ENCODE measurements around the gene COL15A1.
"Not testable (repeated sequence)": the region's sequence is repeated elsewhere in the genome, so short reads cannot be mapped to it uniquely, and the experiment has no call there.

The COL15A1 gene

GRCh38 chr9:98900244-98900643, 43.5 kb upstream of the COL15A1 start:
- no peak for TF ChIP-seq CTCF (IDR thresholded peaks at IDR 0.05; ENCODE audit: low read depth, low read length, missing control alignments)
- DNase-seq (ENCODE audit: low read depth), result no peak
- H3K4me3 ChIP-seq (ENCODE audit: low read depth, low read length), result no peak overlapping the region
- in situ Hi-C loops (cut with HindIII; ENCODE audit: low sequenced_read_pairs), result no loop called here

GRCh38 chr9:98900725-98901124, 43.0 kb upstream of the COL15A1 start:
- no peak for TF ChIP-seq CTCF (IDR thresholded peaks at IDR 0.05; ENCODE audit: low read depth, low read length, missing control alignments)
- DNase-seq (ENCODE audit: low read depth), result no peak
- no peak overlapping the region for H3K4me3 ChIP-seq (ENCODE audit: low read depth, low read length)
- in situ Hi-C loops (cut with HindIII; ENCODE audit: low sequenced_read_pairs), result no loop called here

- H3K4me3 ChIP-seq (ENCODE audit: low read depth, low read length); DNase-seq (ENCODE audit: low read depth); in situ Hi-C loops (cut with HindIII; ENCODE audit: low sequenced_read_pairs): not testable (repeated sequence)
Measured at GRCh38 chr9:98901843-98902242, 41.9 kb upstream of the COL15A1 start.

- in situ Hi-C loops (cut with HindIII; ENCODE audit: low sequenced_read_pairs), result no loop called here
- TF ChIP-seq CTCF (IDR thresholded peaks at IDR 0.05; ENCODE audit: low read depth, low read length, missing control alignments), result no peak
Measured at GRCh38 chr9:98902516-98902915, 41.2 kb upstream of the COL15A1 start.

GRCh38 chr9:98902925-98903324, 40.8 kb upstream of the COL15A1 start:
- DNase-seq (ENCODE audit: low read depth), result no peak
- in situ Hi-C loops (cut with HindIII; ENCODE audit: low sequenced_read_pairs), result no loop called here

More at GRCh38 chr9:98902516-98902915, 41.2 kb upstream of the COL15A1 start:
- no peak overlapping the region for H3K4me3 ChIP-seq (ENCODE audit: low read depth, low read length)
- no peak for DNase-seq (ENCODE audit: low read depth)

GRCh38 chr9:98903961-98904411, 39.7 kb upstream of the COL15A1 start:
- H3K4me3 ChIP-seq (ENCODE audit: low read depth, low read length), result no peak overlapping the region
- no peak for TF ChIP-seq CTCF (IDR thresholded peaks at IDR 0.05; ENCODE audit: low read depth, low read length, missing control alignments)
- in situ Hi-C loops (cut with HindIII; ENCODE audit: low sequenced_read_pairs), result no loop called here
- no peak for DNase-seq (ENCODE audit: low read depth)

More at GRCh38 chr9:98902925-98903324, 40.8 kb upstream of the COL15A1 start:
- H3K4me3 ChIP-seq (ENCODE audit: low read depth, low read length), result no peak overlapping the region
- TF ChIP-seq CTCF (IDR thresholded peaks at IDR 0.05; ENCODE audit: low read depth, low read length, missing control alignments), result no peak

- no peak overlapping the region for H3K4me3 ChIP-seq (ENCODE audit: low read depth, low read length)
- in situ Hi-C loops (cut with HindIII; ENCODE audit: low sequenced_read_pairs), result no loop called here
- no peak for TF ChIP-seq CTCF (IDR thresholded peaks at IDR 0.05; ENCODE audit: low read depth, low read length, missing control alignments)
- no peak for DNase-seq (ENCODE audit: low read depth)
Measured at GRCh38 chr9:98905015-98905414, 38.7 kb upstream of the COL15A1 start.
